IPS-20b (cell line): ENCODE results near the gene ALDH1L1.

Experiments
- H3K27ac ChIP-seq: one replicate; pipeline ENCODE4 v1.5.1; 2013; ENCODE audit warnings: low read length
- H3K27me3 ChIP-seq: 2 replicates; pipeline ENCODE4 v1.6.1; 2013; ENCODE audit warnings: mild to moderate bottlenecking, low read length, inconsistent platforms; ENCODE audit not compliant: insufficient read depth
- H3K36me3 ChIP-seq: 2 replicates; pipeline ENCODE4 v1.6.1; 2013; ENCODE audit warnings: low read depth, mild to moderate bottlenecking, inconsistent platforms, low read length, moderate library complexity; ENCODE audit not compliant: insufficient read depth
- H3K4me1 ChIP-seq: 2 replicates; pipeline ENCODE4 v1.6.1; 2013; ENCODE audit warnings: mild to moderate bottlenecking, control low read depth, inconsistent platforms, low read length, moderate library complexity; ENCODE audit not compliant: insufficient read depth
- H3K4me3 ChIP-seq: 2 replicates; pipeline ENCODE4 v1.5.1; 2013; ENCODE audit warnings: mild to moderate bottlenecking, low read length, inconsistent platforms
- H3K9ac ChIP-seq: 2 replicates; pipeline ENCODE4 v1.6.1; 2013; ENCODE audit warnings: low read depth, mild to moderate bottlenecking, inconsistent platforms, low read length, moderate library complexity
- H3K9me3 ChIP-seq: 2 replicates; pipeline ENCODE4 v1.6.1; 2013; ENCODE audit warnings: mild to moderate bottlenecking, low read depth, low read length, inconsistent platforms; ENCODE audit not compliant: insufficient read depth

ALDH1L1 gene

DNA sequence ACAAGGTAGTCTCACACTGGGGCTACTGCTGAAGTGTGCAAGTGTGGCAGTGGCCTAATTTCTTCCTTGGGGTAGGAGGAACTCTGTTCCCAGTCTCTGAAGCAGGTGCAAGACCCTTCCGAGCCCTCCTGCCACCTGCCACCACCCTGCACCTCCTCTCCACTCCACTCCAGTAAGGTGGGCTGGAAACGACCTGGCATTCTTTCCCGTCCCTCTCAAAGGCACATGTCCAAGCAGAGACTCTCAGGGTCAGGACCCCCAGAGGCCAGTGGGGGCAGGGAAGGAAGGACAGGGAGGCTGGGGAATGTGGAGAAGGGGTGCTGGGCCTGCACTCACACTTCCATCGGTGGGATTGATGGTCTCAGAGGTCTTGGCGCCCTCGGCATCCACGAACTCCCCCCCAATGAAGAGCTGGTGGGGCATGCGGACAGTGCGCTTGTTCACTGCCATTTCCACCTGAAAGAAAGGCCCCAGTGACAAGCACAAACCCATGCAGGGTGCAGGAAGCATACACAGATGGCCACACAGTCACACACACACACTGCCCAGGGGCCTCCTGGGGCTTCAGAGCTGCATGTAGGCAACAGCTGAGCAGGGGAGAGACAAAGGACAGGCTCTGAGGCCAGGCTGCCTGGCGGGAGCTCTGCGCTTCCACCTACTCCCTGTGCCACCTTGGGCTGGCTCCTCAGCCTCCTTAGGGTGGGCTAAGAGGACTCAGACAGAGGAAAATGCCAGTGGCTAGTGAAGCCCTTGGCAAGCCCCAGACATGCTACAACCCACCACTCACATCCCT is 43.8 kb downstream of the ALDH1L1 start:
- Histone ChIP-seq H3K27ac (no peak overlapping the region), H3K4me3 (no peak overlapping the region), H3K27me3 (peaks cover 22% of the 10 kb centered on the region), H3K9me3 (no peaks in the 10 kb centered on the region), H3K36me3 (no peaks in the 10 kb centered on the region), H3K9ac (no peak overlapping the region), H3K4me1 (peaks cover 9% of the 10 kb centered on the region; the same call in 1 of the 2 replicates)

DNA sequence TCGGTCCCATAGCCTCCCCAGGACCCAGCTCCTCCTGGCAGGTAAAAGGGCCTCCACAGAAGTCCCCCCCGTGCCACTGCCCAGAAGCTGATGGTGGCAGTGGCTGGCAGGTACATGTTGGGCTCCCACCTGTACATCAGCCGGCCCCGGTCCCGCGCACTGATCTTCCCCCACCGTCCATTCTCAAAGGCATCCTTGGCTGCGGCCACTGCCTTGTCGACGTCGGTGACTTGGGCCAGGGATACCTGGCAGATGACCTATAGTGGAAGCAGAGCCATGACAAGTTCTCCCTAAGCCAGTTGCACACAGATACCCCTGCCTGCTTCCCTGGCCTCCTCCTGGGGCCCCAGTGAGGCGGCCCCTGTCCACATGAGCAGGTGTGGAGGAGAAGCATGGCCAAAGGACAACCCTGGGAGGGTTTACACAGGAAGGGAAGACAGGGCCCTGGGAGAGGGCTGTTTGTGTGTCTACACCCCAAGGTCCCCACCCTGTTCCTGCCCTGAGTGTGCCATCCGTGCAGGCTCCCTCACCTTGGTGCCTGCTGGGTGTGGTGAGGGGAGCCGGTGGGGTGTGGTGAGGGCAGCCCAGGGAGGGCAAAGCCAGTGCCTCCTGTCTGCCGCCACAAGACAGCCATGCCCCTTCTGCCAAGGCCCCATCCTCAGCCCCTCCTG is 44.8 kb downstream of the ALDH1L1 start:
- H3K4me1 ChIP-seq = peaks cover 9% of the 10 kb centered on the region; the same call in 1 of the 2 replicates
- H3K27ac ChIP-seq = no peak overlapping the region
- no peaks in the 10 kb centered on the region for H3K9me3 ChIP-seq
- no peak overlapping the region for H3K4me3 ChIP-seq
- no peak overlapping the region for H3K9ac ChIP-seq
- H3K27me3 ChIP-seq = peaks cover 22% of the 10 kb centered on the region
- H3K36me3 ChIP-seq = no peaks in the 10 kb centered on the region

DNA sequence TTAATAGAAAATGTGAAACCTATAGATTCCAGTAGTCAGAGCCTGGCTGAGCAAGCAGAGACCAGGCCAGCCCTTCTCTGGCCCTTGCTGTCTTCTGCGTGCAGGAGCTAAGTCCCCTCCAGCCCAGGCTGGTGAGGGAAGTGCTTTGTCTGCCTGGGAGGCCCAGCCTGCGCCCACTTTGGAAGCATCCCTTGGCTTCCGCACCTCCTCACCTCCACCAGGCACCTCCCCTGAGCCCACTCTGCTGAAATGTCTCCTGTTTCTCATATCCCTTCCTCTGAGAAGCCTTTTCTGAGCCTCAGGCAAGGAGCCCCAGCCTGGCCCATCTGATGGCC is 45.3 kb downstream of the ALDH1L1 start:
- Histone ChIP-seq H3K4me1 (peaks cover 9% of the 10 kb centered on the region; the same call in 1 of the 2 replicates), H3K27ac (no peak overlapping the region), H3K36me3 (no peaks in the 10 kb centered on the region), H3K9ac (no peak overlapping the region), H3K4me3 (no peak overlapping the region), H3K27me3 (peaks cover 22% of the 10 kb centered on the region), H3K9me3 (no peaks in the 10 kb centered on the region)

DNA sequence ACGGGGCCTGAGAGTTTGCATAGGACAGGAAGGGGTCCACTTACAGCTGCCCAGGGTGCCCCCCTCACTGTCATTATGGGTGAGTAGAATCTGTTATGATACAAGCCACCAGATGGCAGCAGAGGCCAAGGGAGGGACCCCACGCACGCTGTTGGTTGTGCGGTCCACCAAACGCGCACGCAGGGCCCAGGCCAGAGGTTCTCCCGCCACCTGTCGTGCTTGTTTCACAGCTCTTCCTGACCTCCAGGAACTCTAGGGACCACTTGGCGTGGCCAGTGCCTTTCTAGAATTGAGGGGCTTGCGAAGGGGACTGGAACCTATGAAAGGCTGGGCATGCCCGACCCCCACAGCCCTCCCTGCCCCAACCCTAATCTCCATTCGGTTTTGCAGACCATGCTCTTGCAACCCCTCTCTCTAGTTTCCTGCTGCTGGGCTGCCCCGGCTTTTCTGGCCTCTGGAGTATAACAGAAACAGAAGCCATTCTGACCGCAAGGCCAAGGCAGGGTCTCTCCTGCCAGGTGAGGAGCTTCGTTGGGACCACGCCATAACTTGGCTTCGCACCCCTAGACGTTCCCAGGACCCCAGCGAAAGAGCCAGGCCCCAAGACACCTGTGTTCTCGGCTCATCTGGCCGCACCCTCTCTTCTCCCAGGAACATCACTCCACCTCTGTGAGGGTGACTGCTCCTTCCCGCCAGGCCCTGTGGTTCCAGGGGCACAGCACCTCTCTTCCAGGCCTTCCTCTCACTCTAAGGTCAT is 46.0 kb downstream of the ALDH1L1 start:
- no peak overlapping the region for H3K9ac ChIP-seq
- H3K27me3 ChIP-seq = peaks cover 22% of the 10 kb centered on the region
- H3K36me3 ChIP-seq = no peaks in the 10 kb centered on the region
- no peak overlapping the region for H3K4me3 ChIP-seq
- H3K27ac ChIP-seq = no peak overlapping the region
- peaks cover 9% of the 10 kb centered on the region; the same call in 1 of the 2 replicates for H3K4me1 ChIP-seq
- no peaks in the 10 kb centered on the region for H3K9me3 ChIP-seq

DNA sequence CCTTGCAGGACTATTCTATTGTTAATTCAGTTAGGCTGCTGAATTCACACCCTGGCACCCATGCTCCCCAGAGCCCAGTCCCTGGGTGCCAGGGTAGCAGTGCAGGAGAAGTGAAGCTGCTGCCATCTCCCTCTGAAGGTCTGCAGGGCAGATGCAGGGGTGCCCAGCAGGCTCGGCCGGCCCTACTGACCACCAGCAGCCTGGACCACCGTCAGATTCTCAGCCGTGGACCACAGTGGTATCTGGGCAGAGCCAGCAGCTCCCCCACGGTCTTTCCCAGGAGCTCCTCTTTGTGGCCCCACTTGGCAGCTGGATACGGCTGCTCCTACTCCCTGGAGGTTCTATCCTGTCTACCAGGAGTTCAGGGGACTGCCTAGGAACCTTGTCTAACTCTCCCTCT is 46.8 kb downstream of the ALDH1L1 start:
- Histone ChIP-seq H3K4me1 (peaks cover 9% of the 10 kb centered on the region; the same call in 1 of the 2 replicates), H3K9me3 (no peaks in the 10 kb centered on the region), H3K27me3 (peaks cover 22% of the 10 kb centered on the region), H3K36me3 (no peaks in the 10 kb centered on the region), H3K9ac (no peak overlapping the region), H3K4me3 (no peak overlapping the region), H3K27ac (no peak overlapping the region)

DNA sequence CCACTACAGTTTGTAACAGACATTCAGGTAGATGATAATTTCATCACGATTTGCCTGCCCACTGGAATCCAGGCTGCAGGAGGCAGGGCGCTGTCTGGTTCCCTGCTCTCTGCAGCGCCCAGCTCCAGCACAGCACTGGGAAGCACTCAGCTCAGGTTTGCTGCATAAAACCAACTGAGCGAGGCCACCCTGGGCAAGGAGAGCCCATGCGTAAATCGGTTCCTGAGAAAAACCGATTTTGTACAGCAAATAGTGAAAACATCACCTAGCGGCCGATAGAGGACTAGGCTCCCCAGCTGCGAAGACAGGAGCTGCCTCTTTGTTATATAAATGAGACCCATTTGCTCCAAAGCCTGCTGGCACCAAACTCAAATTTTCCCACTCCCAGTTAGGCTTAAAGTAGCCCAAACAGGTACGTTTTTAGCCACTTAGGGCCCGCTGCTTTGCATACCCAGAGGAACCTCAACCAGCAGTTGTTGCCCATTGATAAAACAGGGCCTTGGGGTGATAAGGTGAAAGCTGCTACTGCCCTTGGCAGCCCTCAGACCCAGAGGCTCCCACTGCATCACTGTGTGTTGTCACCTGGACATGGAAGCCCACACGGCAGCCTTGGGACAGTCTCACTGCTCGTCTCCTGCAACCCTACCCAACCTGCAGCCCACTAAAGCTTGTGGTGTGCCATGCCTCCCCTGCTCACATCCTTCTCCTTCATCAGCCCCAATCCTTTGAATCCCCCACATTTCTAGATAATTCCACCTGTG is 47.5 kb downstream of the ALDH1L1 start:
- Histone ChIP-seq H3K36me3 (no peaks in the 10 kb centered on the region), H3K4me3 (peak overlapping the region; percentile 12; the same call in 1 of the 2 replicates), H3K9me3 (no peaks in the 10 kb centered on the region), H3K27ac (no peak overlapping the region), H3K9ac (peak overlapping the region; percentile 52; the same call in 1 of the 2 replicates), H3K27me3 (peaks cover 22% of the 10 kb centered on the region), H3K4me1 (peaks cover 9% of the 10 kb centered on the region; the same call in 1 of the 2 replicates)

DNA sequence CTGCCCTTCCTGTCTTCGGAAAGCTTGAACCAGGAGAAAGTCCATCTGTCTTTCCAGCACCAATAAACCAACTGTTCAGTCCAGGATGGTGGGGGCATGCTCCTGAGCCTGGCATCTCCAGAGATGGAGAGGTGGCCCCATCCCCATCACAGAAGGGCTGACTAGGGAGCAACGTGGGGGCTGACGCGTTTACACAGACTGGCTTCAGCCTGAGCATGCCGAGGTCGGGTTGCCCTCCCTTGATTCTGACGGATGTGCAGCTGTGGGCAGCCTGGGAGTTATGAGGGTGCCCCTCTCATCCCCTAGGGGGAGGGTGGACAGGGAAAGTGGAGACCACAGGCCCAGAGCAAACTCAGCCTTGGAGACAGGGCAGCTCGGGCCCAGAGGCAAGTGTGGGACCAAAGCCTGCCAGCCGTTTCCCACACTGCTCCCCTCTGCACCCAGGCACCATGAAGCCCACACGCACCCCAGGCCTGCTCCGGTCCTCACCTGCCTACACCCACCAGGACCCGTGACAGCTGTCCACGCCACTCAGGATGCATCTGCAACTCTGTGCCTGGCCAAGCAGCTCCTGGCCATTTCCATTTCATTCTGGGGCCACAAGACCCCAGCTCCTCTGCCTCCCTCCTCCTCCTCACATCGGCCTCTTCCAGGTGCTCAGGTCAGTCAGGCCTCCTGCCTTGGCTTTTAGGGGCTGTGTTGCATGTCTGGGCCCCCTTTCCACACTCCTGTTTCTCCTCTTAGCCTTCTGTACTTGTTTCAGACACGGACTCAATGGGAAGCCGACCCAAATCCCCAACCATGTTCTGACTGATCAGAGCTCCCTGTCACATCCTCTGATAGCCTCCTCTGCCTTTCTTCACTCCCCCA is 48.3 kb downstream of the ALDH1L1 start:
- peaks cover 22% of the 10 kb centered on the region for H3K27me3 ChIP-seq
- no peak overlapping the region for H3K4me3 ChIP-seq
- peaks cover 9% of the 10 kb centered on the region; the same call in 1 of the 2 replicates for H3K4me1 ChIP-seq
- no peaks in the 10 kb centered on the region for H3K36me3 ChIP-seq
- H3K9ac ChIP-seq = peak overlapping the region; percentile 52; the same call in 1 of the 2 replicates
- no peak overlapping the region for H3K27ac ChIP-seq
- no peaks in the 10 kb centered on the region for H3K9me3 ChIP-seq

DNA sequence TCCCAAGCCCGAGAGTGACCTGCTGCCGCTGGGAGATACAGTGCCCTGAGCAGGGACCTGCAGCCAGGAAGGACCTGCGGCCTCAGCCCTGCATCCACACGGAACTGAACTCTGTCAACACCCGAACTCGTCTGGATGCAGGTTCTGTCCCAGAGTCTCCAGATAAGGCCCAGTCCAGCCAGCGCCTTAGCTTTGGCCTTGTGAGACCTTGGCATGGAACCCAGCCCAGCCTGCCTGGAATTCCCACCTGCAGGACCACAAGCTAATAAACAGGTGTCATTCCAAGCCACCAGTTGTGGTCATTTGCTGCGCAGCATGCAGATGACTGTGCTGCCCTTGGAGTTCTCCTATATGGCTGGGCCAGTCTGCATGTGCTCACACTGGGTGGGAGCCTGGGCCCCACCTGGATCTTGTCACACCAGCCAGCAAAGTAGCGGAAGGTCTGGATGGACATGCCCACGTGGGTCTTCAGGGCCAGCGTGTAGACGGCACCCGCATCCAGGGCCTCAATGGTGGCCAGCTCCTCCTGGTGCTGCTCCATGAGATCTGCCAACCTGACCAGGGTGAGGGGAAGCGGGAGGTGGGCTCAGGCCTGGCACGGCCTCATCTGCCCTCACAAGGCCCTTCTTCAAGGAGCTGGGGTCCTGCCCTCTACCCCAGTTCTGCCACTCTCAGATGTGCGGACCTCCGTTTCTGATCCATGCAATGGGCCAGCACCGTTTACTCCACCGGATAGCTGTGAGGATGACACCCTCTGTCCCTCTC is 49.2 kb downstream of the ALDH1L1 start:
- no peak overlapping the region for H3K9ac ChIP-seq
- H3K27ac ChIP-seq = no peak overlapping the region
- peaks cover 9% of the 10 kb centered on the region; the same call in 1 of the 2 replicates for H3K4me1 ChIP-seq
- H3K4me3 ChIP-seq = no peak overlapping the region
- H3K9me3 ChIP-seq = no peaks in the 10 kb centered on the region
- H3K27me3 ChIP-seq = peaks cover 22% of the 10 kb centered on the region
- H3K36me3 ChIP-seq = no peaks in the 10 kb centered on the region

DNA sequence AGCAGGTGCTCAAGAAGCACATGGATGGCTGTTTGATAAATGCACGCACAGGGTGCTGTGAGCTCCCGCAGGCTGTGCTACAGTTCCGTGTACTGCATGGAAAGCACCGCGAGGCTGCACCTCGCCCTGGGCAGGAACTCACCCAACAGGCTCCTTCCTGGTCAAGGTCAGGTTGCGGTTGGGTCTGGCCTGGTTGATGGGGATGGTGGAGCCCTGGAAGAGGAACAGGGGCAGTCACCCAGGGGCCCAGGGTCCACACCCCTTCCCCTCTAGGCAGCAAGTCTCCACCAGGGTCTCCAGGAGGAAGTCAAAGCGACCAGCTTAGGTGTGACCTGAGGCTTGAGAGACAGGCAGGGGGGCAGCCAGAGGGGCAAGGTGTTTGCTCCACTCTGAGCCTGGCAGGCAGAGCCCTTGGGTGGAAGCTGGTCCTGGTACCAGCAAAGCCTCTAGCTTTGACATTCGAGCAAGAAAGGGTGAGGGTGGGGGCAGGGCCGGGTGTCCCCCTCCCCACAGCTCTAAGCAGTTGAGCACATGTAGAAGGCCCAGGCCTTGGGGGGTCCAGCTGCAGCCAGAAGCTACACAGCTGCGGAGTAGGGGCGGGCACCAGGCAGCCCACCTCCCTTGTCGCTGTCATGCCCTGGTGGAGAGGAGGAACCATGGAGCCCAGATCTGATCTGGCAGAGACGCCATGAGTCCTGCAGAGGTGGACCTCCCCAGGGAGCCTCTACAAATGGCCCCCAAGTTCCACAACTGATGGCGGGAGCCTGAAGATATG is 50.1 kb downstream of the ALDH1L1 start:
- no peak overlapping the region for H3K4me3 ChIP-seq
- H3K9ac ChIP-seq = no peak overlapping the region
- peaks cover 9% of the 10 kb centered on the region; the same call in 1 of the 2 replicates for H3K4me1 ChIP-seq
- peaks cover 22% of the 10 kb centered on the region for H3K27me3 ChIP-seq
- H3K36me3 ChIP-seq = no peaks in the 10 kb centered on the region
- no peak overlapping the region for H3K27ac ChIP-seq
- no peaks in the 10 kb centered on the region for H3K9me3 ChIP-seq
